GM12864 (cell line): Measurements from ENCODE around the gene FAM219A.

ENCODE experiments used
- DNase-seq: peaks from one replicate; pipeline ENCODE4 v3.0.0-alpha.2; 2011; ENCODE audit warnings: low read depth
- H3K4me3 ChIP-seq: 2 replicates; pipeline ENCODE4 v1.5.1; 2011; ENCODE audit warnings: mild to moderate bottlenecking, low read depth, low read length, control low read depth
- TF ChIP-seq, protein P1 (sequence below): IDR thresholded peaks from 2 replicates; pipeline ENCODE4 v1.5.1; 2011; ENCODE audit warnings: low read depth, mild to moderate bottlenecking, moderate library complexity, low read length, control low read depth, inconsistent platforms; ENCODE audit errors: missing control alignments

FAM219A gene

DNA sequence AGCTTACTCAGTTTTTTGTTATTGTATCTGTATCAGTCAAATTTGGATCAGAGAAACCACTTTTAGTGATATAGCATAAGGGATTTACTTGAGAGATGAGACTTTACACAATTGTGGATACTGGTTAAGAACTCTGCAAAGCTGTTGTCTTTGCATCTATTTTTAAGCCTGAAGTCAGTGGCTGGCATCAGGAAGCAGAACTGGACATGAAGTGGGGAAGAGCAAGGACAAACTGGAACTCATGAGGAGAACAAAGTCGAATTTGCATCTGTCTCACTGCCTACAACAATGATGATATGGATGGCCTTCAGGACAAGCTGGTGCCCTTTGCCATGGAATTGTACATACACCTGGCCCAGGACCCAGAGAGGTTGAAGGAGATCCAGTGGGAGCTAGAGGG lies 65.9 kb downstream of the FAM219A start:
- DNase-seq: no peak
- TF ChIP-seq, protein P1, sequence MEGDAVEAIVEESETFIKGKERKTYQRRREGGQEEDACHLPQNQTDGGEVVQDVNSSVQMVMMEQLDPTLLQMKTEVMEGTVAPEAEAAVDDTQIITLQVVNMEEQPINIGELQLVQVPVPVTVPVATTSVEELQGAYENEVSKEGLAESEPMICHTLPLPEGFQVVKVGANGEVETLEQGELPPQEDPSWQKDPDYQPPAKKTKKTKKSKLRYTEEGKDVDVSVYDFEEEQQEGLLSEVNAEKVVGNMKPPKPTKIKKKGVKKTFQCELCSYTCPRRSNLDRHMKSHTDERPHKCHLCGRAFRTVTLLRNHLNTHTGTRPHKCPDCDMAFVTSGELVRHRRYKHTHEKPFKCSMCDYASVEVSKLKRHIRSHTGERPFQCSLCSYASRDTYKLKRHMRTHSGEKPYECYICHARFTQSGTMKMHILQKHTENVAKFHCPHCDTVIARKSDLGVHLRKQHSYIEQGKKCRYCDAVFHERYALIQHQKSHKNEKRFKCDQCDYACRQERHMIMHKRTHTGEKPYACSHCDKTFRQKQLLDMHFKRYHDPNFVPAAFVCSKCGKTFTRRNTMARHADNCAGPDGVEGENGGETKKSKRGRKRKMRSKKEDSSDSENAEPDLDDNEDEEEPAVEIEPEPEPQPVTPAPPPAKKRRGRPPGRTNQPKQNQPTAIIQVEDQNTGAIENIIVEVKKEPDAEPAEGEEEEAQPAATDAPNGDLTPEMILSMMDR: no peak
- H3K4me3 ChIP-seq: no peak overlapping the region

GRCh38 chr9:34387239-34387638 lies 71.1 kb downstream of the FAM219A start:
- no peak for DNase-seq
- H3K4me3 ChIP-seq: no peak overlapping the region
- TF ChIP-seq, protein P1: no peak

GRCh38 chr9:34386656-34387055 lies 71.7 kb downstream of the FAM219A start:
- TF ChIP-seq, protein P1: no peak
- no peak for DNase-seq
- H3K4me3 ChIP-seq: no peak overlapping the region

- TF ChIP-seq, protein P1: no peak
- no peak for DNase-seq
- H3K4me3 ChIP-seq: no peak overlapping the region
Measured at GRCh38 chr9:34385561-34386230, 72.7 kb downstream of the FAM219A start.

DNA sequence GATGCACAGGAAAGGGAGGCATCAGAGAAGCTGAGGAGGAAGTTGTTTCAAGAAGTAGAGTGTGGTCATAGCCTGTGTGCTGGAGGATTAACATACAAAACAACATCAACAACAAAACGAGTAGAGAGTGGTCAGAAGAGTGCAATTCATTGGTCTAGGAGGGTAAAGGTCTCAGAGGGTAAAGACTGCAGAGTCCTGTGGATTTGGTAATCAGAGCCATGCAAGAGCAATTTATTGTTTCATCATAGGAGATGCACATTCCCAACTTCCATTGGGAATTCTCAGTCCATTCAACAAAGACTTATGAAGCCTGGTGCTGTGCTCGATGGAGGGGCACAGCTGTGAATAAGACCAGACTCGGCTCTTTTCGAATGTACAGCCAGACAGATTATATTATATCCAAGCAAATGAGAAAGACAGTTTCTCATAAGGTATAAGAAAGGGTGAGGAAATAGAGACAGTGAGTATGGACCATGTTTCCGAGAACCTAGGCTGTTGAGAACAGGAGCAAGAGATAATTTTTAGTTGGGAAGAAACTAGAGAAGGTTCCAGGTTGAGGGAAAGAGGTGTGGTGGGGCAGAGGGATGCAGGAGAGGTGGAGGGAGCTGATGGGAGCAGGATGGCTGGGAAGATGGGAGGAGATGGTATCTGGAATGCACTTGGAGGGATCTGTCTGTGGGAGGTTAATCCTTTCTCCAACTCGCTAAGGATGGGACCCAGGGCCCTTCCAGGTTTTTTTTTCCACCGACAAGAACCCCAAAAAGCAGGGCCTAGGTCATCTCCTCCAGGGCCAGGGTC lies 73.8 kb downstream of the FAM219A start:
- TF ChIP-seq, protein P1: no peak
- no peak for DNase-seq
- H3K4me3 ChIP-seq: no peak overlapping the region

DNA sequence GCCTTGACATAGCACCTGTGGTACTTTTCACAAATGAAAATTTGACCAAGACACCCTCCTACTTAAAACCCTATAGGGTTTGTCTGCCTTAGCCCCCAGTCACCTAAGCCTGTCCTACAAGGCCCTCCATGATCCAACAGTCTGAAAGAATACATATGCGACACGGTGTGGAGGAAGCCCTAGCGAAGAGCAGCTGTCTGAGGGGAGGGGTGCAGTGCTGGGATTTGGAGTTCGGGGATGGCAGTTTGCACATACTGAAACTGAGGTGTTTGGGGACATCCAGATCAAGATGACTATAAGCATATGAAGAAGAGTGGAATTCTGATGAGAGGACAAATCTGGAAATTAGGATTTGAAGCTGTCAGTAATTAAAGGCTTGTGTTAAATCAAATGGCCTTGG lies 74.5 kb downstream of the FAM219A start:
- no peak for DNase-seq
- TF ChIP-seq, protein P1: no peak
- no peak overlapping the region for H3K4me3 ChIP-seq
